ENCODE measurements around the gene GMDS.

Gene GMDS

GRCh38 chr6:2078888-2079287, 166.5 kb downstream of the GMDS start:
- Histone ChIP-seq H3K4me2 (ENCODE audit: low read depth, low read length) (peak overlapping the region; percentile 38; the same call in 1 of the 2 replicates), H3K79me2 (ENCODE audit: low read length) (no peaks in the 10 kb centered on the region), H3F3A (ENCODE audit: insufficient read depth, low read length) (no peaks in the 10 kb centered on the region), H3K27me3 (replicated peaks; ENCODE audit: insufficient read depth, low read length) (no peaks in the 10 kb centered on the region), H3K9ac (ENCODE audit: low read length) (no peak overlapping the region), H3K9me2 (replicated peaks; ENCODE audit: insufficient read depth, low read length) (no peaks in the 10 kb centered on the region), H3K9me3 (replicated peaks; ENCODE audit: insufficient read depth, low read length) (no peaks in the 10 kb centered on the region), H3K27ac (ENCODE audit: low read length) (no peak overlapping the region), H2AFZ (ENCODE audit: low read length) (no peak overlapping the region), H3K4me1 (ENCODE audit: low read length) (no peaks in the 10 kb centered on the region), H4K20me1 (ENCODE audit: insufficient read depth, low read length) (no peaks in the 10 kb centered on the region), H3K4me3 (ENCODE audit: low read length) (no peak overlapping the region), H3K36me3 (replicated peaks; ENCODE audit: insufficient read depth, low read length) (no peaks in the 10 kb centered on the region)
- TF ChIP-seq EZH2 (optimal IDR thresholded peaks at IDR 0.05; ENCODE audit: low read depth, low read length) (no peak), EZH2phosphoT487 (IDR thresholded peaks at IDR 0.05; ENCODE audit: low read length) (no peak), CTCF (IDR thresholded peaks at IDR 0.05; ENCODE audit: low read length) (no peak)
- peak; percentile 7 for DNase-seq

GRCh38 chr6:2077826-2078225, 167.6 kb downstream of the GMDS start:
- Histone ChIP-seq H3F3A (ENCODE audit: insufficient read depth, low read length) (no peaks in the 10 kb centered on the region), H3K4me2 (ENCODE audit: low read depth, low read length) (no peak overlapping the region), H3K9me3 (replicated peaks; ENCODE audit: insufficient read depth, low read length) (no peaks in the 10 kb centered on the region), H3K9ac (ENCODE audit: low read length) (no peak overlapping the region), H4K20me1 (ENCODE audit: insufficient read depth, low read length) (no peaks in the 10 kb centered on the region), H3K4me1 (ENCODE audit: low read length) (no peaks in the 10 kb centered on the region), H3K27me3 (replicated peaks; ENCODE audit: insufficient read depth, low read length) (no peaks in the 10 kb centered on the region), H3K27ac (ENCODE audit: low read length) (no peak overlapping the region), H3K9me2 (replicated peaks; ENCODE audit: insufficient read depth, low read length) (no peaks in the 10 kb centered on the region), H3K79me2 (ENCODE audit: low read length) (no peaks in the 10 kb centered on the region), H3K36me3 (replicated peaks; ENCODE audit: insufficient read depth, low read length) (no peaks in the 10 kb centered on the region), H3K4me3 (ENCODE audit: low read length) (no peak overlapping the region), H2AFZ (ENCODE audit: low read length) (no peak overlapping the region)
- no peak for DNase-seq
- TF ChIP-seq EZH2 (optimal IDR thresholded peaks at IDR 0.05; ENCODE audit: low read depth, low read length) = no peak
- no peak for TF ChIP-seq CTCF (IDR thresholded peaks at IDR 0.05; ENCODE audit: low read length)
- TF ChIP-seq EZH2phosphoT487 (IDR thresholded peaks at IDR 0.05; ENCODE audit: low read length) = no peak

- Histone ChIP-seq H3K79me2 (ENCODE audit: low read length) (no peaks in the 10 kb centered on the region), H3K9me2 (replicated peaks; ENCODE audit: insufficient read depth, low read length) (no peaks in the 10 kb centered on the region), H3K9me3 (replicated peaks; ENCODE audit: insufficient read depth, low read length) (no peaks in the 10 kb centered on the region), H3F3A (ENCODE audit: insufficient read depth, low read length) (no peaks in the 10 kb centered on the region), H3K4me2 (ENCODE audit: low read depth, low read length) (no peak overlapping the region), H3K27me3 (replicated peaks; ENCODE audit: insufficient read depth, low read length) (no peaks in the 10 kb centered on the region), H2AFZ (ENCODE audit: low read length) (no peak overlapping the region), H3K4me1 (ENCODE audit: low read length) (no peaks in the 10 kb centered on the region), H4K20me1 (ENCODE audit: insufficient read depth, low read length) (no peaks in the 10 kb centered on the region), H3K27ac (ENCODE audit: low read length) (no peak overlapping the region), H3K9ac (ENCODE audit: low read length) (no peak overlapping the region), H3K36me3 (replicated peaks; ENCODE audit: insufficient read depth, low read length) (no peaks in the 10 kb centered on the region), H3K4me3 (ENCODE audit: low read length) (no peak overlapping the region)
- TF ChIP-seq CTCF (IDR thresholded peaks at IDR 0.05; ENCODE audit: low read length) = no peak
- no peak for TF ChIP-seq EZH2phosphoT487 (IDR thresholded peaks at IDR 0.05; ENCODE audit: low read length)
- TF ChIP-seq EZH2 (optimal IDR thresholded peaks at IDR 0.05; ENCODE audit: low read depth, low read length) = no peak
- DNase-seq = no peak
These were observed 171.9 kb downstream of the GMDS start for GRCh38 chr6:2073476-2073875.
